Bladder microvascular endothelial cell (primary cell): Measurements from ENCODE around the gene BNIPL. TPM values are rescaled to one million over a fixed set of nuclear protein-coding genes. Genes with fewer than 3 reads are reported as not detected.

ENCODE experiments used
- total RNA-seq: library from RNA; depleted of rRNA; stranded (reverse); fragments of >200 nt; gene quantifications from 2 replicates; pipeline ENCODE4 v1.2.3, GENCODE V29; 2014

Gene BNIPL
- total RNA-seq = under 0.01 and 0.57 TPM in 2 replicates

DNA sequence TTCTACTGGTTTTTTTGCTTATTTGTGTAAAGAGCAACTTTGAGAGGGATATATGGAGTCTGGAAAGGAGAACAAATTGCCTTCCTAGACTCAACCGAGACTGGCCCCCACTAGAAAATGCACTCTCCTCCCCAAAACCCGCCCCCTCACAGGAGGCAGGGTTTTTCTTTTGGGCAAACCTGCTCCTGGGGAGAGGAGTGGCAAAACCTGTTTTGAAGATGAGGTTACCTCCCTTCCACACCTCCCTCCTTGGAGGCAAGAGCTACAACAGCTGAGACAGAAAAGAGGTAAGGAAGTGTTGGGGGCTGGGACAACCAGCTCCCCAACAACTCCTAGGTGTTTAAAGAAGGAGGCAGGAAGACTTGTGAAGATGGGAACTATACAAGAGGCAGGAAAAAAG, at the start of gene BNIPL:
Gene BNIPL (plus strand): TSS at position 231 of the 400 bp plus-strand sequence. CDS start 140 bp downstream, at position 371.

GRCh38 chr1:151006327-151007052, 29.9 kb upstream of the BNIPL start, which contains the start of gene MINDY1:
TSS of gene MINDY1 (minus strand) at chr1:151006902. CDS start at chr1:151002617, 4,285 bp downstream.

GRCh38 chr1:151008244-151009205, 27.9 kb upstream of the BNIPL start, which contains the start of gene PRUNE1:
TSS of gene PRUNE1 (plus strand) at chr1:151008449. CDS start at chr1:151008633, 184 bp downstream.

GRCh38 chr1:151047591-151047924, 11.2 kb downstream of the BNIPL start, which contains the start of gene C1orf56:
TSS of gene C1orf56 (plus strand) at chr1:151047751. CDS start at chr1:151047848, 97 bp downstream.

DNA sequence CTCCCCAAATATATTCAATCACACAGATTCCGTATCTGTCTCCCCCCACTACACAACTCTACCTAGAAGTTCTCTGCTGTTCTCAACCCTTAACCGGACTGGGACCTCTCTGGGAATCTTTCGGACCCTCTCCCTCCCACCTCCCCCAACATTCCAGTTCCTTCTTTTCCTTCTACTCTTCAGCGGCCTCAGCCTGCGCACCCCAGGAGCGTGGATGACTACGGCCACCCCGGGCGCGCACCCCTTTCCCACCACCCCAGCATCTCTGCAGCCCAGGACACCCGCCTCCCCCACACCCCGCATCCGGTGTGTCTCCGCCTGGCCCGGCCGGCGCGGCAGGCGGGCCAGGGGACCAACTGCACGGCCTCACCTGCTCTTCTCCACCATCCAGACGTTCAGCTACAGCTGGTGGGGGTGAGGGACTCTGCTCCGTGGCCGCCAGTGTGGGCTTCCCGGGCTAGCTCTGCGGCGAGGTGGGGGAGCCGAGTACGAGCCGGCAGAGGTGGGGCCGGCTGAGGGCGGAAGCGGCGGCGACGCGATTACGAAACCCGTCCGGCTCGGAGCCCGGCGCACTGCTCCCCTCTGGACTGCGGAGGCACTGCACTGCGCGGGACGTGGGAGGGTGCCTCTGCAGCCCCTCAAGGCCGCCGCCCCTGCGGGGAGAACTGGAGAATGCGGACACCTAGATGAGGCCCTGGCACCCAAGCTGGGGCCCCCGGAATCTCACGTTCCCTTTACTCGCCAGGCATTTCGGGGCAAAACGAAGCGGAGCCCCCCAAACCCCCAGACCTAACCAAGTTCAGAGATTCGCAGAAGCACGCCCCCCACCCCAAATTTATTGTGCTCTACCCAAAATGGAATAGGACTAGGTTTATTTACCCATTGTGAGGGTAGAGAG, 23.0 kb downstream of the BNIPL start, which contains the start of gene CDC42SE1:
Gene CDC42SE1 (minus strand): TSS at position 514 of the 898 bp plus-strand sequence. CDS start 3,892 bp downstream, outside the sequence.

DNA sequence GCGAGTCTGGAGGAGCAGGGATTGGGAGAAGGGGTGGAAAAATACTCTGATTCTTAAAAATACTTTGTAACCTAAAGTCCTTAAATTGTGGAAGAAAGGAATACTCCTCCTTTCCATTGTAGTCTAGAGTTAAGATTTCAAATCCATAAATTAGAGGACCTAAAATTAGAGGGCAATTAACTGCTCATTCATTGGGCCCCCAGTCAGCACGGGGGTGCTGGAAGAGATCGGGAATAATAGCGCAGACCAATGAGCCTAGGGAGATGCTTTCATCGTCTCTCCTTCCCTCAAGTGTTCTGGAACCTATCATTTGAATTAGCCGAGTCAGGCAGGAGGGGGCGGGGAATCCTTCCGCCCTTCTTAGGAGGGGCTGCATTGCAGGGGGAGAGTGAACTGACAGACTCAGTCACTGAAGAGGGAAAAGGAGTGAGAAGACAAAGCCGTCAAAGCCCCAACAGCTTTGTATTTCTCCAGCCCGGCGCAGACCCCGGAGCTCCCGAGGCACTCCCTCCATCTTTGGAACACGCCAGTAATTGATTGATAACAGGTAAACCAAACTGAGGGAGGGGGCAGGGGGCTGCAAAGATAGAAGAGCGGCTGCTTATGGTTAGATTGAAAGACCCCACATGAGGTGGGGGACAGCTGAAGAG, 23.7 kb downstream of the BNIPL start, which contains the start of gene MLLT11:
Gene MLLT11 (plus strand): TSS at position 391 of the 650 bp plus-strand sequence. CDS start 6,828 bp downstream, outside the sequence.

GRCh38 chr1:151070474-151071276, 34.3 kb downstream of the BNIPL start, which contains the start of gene GABPB2:
TSS of gene GABPB2 (plus strand) at chr1:151070761. CDS start at chr1:151088190, 17,429 bp downstream.

Other genes starting within 250 kb of the BNIPL start
- gene CTSK, start 228.3 kb upstream of the BNIPL start, total RNA-seq = 0.81 and 2.5 TPM in 2 replicates
- 12.6 and 38.4 TPM in 2 replicates for gene ARNT, start 160.0 kb upstream of the BNIPL start, total RNA-seq
- not detected in 2 replicates for gene CTXND2, start 149.4 kb upstream of the BNIPL start, total RNA-seq
- 24.6 and 44.6 TPM in 2 replicates for gene SETDB1, start 110.2 kb upstream of the BNIPL start, total RNA-seq
- 59.3 and 89.7 TPM in 2 replicates for gene CERS2, start 61.8 kb upstream of the BNIPL start, total RNA-seq
- gene ANXA9, start 54.3 kb upstream of the BNIPL start, total RNA-seq = not detected in 2 replicates
- 7.9 and 12.6 TPM in 2 replicates for gene MINDY1, start 29.7 kb upstream of the BNIPL start, total RNA-seq
- 5.0 and 5.7 TPM in 2 replicates for gene PRUNE1, start 28.1 kb upstream of the BNIPL start, total RNA-seq
- gene C1orf56, start 11.2 kb downstream of the BNIPL start, total RNA-seq = 0.63 and 1.5 TPM in 2 replicates
- gene CDC42SE1, start 23.0 kb downstream of the BNIPL start, total RNA-seq = 49.4 and 59.4 TPM in 2 replicates
- 1.1 and 2.0 TPM in 2 replicates for gene MLLT11, start 23.8 kb downstream of the BNIPL start, total RNA-seq
- gene GABPB2, start 34.2 kb downstream of the BNIPL start, total RNA-seq = 3.2 and 10.3 TPM in 2 replicates
- 9.1 and 15.6 TPM in 2 replicates for gene SEMA6C, start 110.0 kb downstream of the BNIPL start, total RNA-seq
- 0.16 TPM in 1 of 2 replicates, not detected in the other for gene TNFAIP8L2, start 120.1 kb downstream of the BNIPL start, total RNA-seq
- gene LYSMD1, start 129.3 kb downstream of the BNIPL start, total RNA-seq = 2.8 and 5.3 TPM in 2 replicates
- 23.8 and 24.4 TPM in 2 replicates for gene SCNM1, start 129.6 kb downstream of the BNIPL start, total RNA-seq
- gene TMOD4, start 139.4 kb downstream of the BNIPL start, total RNA-seq = 0.49 TPM in 1 of 2 replicates, not detected in the other
- gene VPS72, start 153.6 kb downstream of the BNIPL start, total RNA-seq = 51.0 and 52.4 TPM in 2 replicates
- gene PIP5K1A, start 162.0 kb downstream of the BNIPL start, total RNA-seq = 26.7 and 61.7 TPM in 2 replicates
- 220 and 235 TPM in 2 replicates for gene PSMD4, start 218.1 kb downstream of the BNIPL start, total RNA-seq
- 5.3 and 10.6 TPM in 2 replicates for gene ZNF687, start 245.7 kb downstream of the BNIPL start, total RNA-seq